Measurements from ENCODE around the gene ACVR1.
"Not testable (repeated sequence)": the region's sequence is repeated elsewhere in the genome, so short reads cannot be mapped to it uniquely, and the experiment has no call there.

ACVR1 gene

GRCh38 chr2:157893611-157894010 is 17.5 kb upstream of the ACVR1 start:
- DNase-seq (ENCODE audit: low spot score): no peak

- no peak for DNase-seq (ENCODE audit: low spot score)
These were observed 15.5 kb upstream of the ACVR1 start for GRCh38 chr2:157891643-157892041.

- peak; percentile 36 for DNase-seq (ENCODE audit: low spot score)
These were observed 15.0 kb upstream of the ACVR1 start for GRCh38 chr2:157890969-157891642.

GRCh38 chr2:157887946-157888345 is 11.8 kb upstream of the ACVR1 start:
- DNase-seq (ENCODE audit: low spot score): no peak

GRCh38 chr2:157884533-157884932 is 8.4 kb upstream of the ACVR1 start:
- not testable (repeated sequence) for DNase-seq (ENCODE audit: low spot score)

- DNase-seq (ENCODE audit: low spot score): no peak
These were observed 4.8 kb upstream of the ACVR1 start for GRCh38 chr2:157880927-157881326.

GRCh38 chr2:157877761-157878400 is 1.8 kb upstream of the ACVR1 start:
- no peak for DNase-seq (ENCODE audit: low spot score)

- no peak for DNase-seq (ENCODE audit: low spot score)
These were observed 632 bp upstream of the ACVR1 start for GRCh38 chr2:157876786-157877138.

- DNase-seq (ENCODE audit: low spot score): no peak
These were observed 477 bp downstream of the ACVR1 start for GRCh38 chr2:157875641-157876065.

GRCh38 chr2:157874997-157875640 is 1.0 kb downstream of the ACVR1 start:
- DNase-seq (ENCODE audit: low spot score): no peak

GRCh38 chr2:157874348-157874747 is 1.8 kb downstream of the ACVR1 start:
- no peak for DNase-seq (ENCODE audit: low spot score)

GRCh38 chr2:157872791-157873190 is 3.3 kb downstream of the ACVR1 start:
- DNase-seq (ENCODE audit: low spot score): no peak

- DNase-seq (ENCODE audit: low spot score): no peak
These were observed 4.7 kb downstream of the ACVR1 start for GRCh38 chr2:157871415-157871814.

- no peak for DNase-seq (ENCODE audit: low spot score)
These were observed 7.1 kb downstream of the ACVR1 start for GRCh38 chr2:157868993-157869392.

- no peak for DNase-seq (ENCODE audit: low spot score)
These were observed 8.4 kb downstream of the ACVR1 start for GRCh38 chr2:157867703-157868102.

- no peak for DNase-seq (ENCODE audit: low spot score)
These were observed 9.2 kb downstream of the ACVR1 start for GRCh38 chr2:157866666-157867642.

- no peak for DNase-seq (ENCODE audit: low spot score)
These were observed 9.9 kb downstream of the ACVR1 start for GRCh38 chr2:157866202-157866601.

- no peak for DNase-seq (ENCODE audit: low spot score)
These were observed 11.2 kb downstream of the ACVR1 start for GRCh38 chr2:157864857-157865430.

- no peak for DNase-seq (ENCODE audit: low spot score)
These were observed 17.3 kb downstream of the ACVR1 start for GRCh38 chr2:157858846-157859245.

GRCh38 chr2:157857881-157858280 is 18.2 kb downstream of the ACVR1 start:
- no peak for DNase-seq (ENCODE audit: low spot score)

- DNase-seq (ENCODE audit: low spot score): no peak
These were observed 20.0 kb downstream of the ACVR1 start for GRCh38 chr2:157856187-157856515.

- DNase-seq (ENCODE audit: low spot score): no peak
These were observed 22.3 kb downstream of the ACVR1 start for GRCh38 chr2:157853820-157854219.

Measured in CD4-positive, alpha-beta T cell treated with Interleukin-15 for 4 hours (primary cell).